Posterior vena cava (tissue), 2 donors: ENCODE data around the gene SLC25A23. TPM values are rescaled to one million over a fixed set of nuclear protein-coding genes. Genes with fewer than 3 reads are reported as not detected.

Experiments used
- DNase-seq: peaks from one replicate; pipeline ENCODE4 v3.0.0-alpha.2; 2020; ENCODE audit warnings: low spot score
- intact Hi-C, 2 donors: fragments of 100-400 bp; cut with DNase I; formaldehyde crosslinking; loops; one replicate each; pipeline versions ENCODE4 v1.14.1 to v1.14.2; 2022 to 2023
- total RNA-seq, 2 donors: library from RNA; stranded (reverse); fragmentation: NEBNext Ultra II Directional; extraction: Animal tissue kit (Norgen Biotek cat#: 25700); gene quantifications; one replicate each; pipeline ENCODE4 v1.2.1, GENCODE V29; 2021
- donor health status: DM: yes; HTN: yes; CAD: no.
- donor health status: DM: yes; HTN: yes; CAD: no.

The SLC25A23 gene
- total RNA-seq, 2 donors from 2014 or later = 51.5 to 62.1 TPM

DNA sequence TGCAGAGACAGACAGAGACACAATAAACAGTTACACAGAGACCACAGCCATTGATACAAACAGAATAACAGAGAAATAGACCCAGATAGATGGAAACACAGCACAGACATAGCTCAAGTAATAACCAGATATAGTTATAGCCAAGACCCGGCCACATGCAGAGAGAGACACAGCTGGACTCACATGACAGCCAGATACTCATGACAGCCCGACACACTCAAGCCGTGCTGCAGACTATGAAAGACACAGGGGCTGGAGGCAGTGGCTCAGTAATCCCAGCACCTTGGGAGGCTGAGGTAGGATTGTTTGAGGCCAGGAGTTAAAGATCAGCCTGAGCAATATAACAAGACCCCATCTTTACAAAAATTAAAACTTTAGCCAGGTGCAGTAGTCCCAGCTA is 23.6 kb upstream of the SLC25A23 start:
- DNase-seq = no peak
- intact Hi-C loops = no loop called here

- no peak for DNase-seq
- intact Hi-C loops = no loop called here
Observed at GRCh38 chr19:6482343-6482686, 22.7 kb upstream of the SLC25A23 start.

DNA sequence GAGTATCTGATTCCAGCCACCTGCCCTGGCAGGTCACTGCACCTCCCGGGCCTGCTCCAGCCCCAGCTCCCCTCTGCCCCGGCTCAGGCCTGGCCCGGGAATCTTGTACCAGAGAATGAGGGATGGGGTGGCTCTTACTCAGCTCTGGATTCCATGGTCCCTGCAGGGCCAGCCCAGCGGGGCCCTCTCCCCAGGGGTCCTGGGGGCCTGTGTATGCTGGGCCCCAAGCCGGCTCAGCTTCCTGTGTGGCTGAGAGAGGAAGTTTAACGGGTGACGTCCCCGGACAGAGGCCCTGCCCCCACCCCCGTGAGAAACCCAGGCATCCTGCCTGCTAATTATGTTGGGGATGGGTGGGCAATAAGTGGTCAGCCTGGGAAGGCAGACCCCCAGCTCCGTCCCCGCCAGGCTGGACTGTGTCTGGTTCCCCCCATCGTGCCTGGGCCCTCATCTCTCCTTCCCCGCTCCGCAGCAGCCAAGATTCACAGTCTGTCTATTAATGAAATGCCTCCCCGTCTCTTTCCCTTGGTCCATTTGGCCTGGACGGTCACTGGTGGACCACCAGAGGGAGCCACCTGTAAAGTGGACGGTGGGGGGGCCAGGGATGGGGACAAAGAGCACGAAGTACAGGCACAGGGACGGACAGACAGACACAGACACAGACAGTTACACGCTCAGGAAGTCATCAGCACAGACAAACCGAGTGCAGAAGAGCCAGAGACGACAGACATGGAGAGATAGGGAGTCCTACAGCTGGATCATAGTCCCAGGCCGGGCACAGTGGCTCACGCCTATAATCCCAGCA is 22.1 kb upstream of the SLC25A23 start, which contains the start of gene DENND1C:
TSS of gene DENND1C (minus strand) at position 247 of the 802 bp plus-strand sequence. CDS start at position 155, 92 bp downstream.
- intact Hi-C loops = no loop called here

GRCh38 chr19:6480848-6481415 is 21.3 kb upstream of the SLC25A23 start:
- DNase-seq = no peak
- intact Hi-C loops = no loop called here

More for the DNA sequence above, 22.1 kb upstream of the SLC25A23 start, which contains the start of gene DENND1C:
- no peak for DNase-seq

DNA sequence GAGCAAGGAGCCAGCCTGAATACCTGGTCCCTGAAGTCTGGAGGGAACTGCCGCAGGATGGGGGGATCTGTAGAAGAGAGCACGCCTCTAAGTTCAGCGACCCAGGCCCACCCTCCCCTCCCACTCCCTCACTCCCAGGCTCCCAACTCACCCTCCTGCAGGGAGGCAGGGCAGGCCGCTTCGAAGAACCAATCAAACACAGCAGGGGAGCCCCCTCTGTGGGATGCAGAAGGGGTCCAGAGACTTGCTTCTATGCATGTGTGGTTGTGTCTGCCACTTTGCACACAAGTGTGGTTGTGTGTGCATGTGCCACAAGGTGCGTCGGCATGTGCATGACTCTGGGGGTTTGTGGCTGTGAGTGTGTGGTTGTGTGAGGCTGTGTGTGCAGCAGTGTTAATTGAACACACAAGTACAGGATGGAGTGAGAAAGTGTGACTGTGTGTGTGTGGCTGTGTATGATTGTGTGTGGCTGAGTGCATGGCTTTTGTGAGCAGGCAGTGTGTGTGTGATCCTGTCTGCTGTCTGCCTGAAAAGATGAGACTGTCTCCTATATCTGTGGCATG is 20.3 kb upstream of the SLC25A23 start:
- intact Hi-C loops = no loop called here
- DNase-seq = no peak

GRCh38 chr19:6478815-6479214 is 19.2 kb upstream of the SLC25A23 start:
- intact Hi-C loops = no loop called here

DNA sequence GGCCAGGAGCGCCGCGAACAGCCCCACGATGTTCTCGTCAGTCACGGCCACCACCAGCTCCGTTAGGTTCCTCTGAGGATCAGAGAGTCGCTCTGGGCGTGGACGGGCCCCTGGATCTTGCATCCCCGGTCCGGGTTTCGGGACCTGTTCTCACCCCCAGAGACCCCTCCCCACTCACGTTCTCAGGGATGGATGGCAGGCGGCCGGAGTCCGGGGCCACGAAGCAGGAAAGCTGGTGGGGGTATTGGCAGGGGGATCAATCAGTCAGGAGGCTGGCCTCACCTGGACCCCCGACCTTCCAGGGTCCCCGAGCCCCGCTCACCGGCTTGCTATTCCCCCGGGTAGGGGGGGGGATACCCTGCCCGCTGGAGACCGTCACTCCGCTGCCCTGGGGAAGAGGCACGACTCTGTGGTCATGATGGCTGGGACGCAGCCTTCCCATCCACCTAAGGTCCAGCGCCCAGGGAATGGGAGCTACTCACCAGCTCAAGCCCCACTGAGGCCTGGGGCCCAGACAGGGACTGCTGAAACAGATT is 17.4 kb upstream of the SLC25A23 start:
- no peak for DNase-seq
- intact Hi-C loops = no loop called here

More at GRCh38 chr19:6478815-6479214, 19.2 kb upstream of the SLC25A23 start:
- no peak for DNase-seq

GRCh38 chr19:6476155-6476895 is 16.7 kb upstream of the SLC25A23 start:
- intact Hi-C loops = no loop called here
- DNase-seq = no peak

GRCh38 chr19:6475321-6476108 is 15.9 kb upstream of the SLC25A23 start:
- DNase-seq = no peak
- intact Hi-C loops = no loop called here

DNA sequence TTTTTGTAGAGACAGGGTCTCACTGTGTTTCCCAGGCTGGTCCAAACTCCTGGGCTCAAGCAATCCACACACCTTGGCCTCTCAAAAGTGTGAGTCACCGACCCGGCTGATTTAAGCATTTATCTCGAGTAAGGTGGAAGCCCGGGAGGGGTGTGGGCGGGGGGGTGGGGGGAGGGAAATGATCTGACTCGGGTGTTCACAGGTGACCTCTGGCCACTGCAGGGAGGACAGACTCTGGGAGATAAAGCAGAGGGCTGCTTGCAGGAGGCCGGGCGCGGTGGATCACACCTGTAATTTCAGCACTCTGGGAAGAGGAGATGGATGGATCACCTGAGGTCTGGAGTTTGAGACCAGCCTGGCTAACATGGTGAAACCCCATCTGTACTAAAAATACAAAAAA is 14.1 kb upstream of the SLC25A23 start:
- no peak for DNase-seq
- intact Hi-C loops = no loop called here

DNA sequence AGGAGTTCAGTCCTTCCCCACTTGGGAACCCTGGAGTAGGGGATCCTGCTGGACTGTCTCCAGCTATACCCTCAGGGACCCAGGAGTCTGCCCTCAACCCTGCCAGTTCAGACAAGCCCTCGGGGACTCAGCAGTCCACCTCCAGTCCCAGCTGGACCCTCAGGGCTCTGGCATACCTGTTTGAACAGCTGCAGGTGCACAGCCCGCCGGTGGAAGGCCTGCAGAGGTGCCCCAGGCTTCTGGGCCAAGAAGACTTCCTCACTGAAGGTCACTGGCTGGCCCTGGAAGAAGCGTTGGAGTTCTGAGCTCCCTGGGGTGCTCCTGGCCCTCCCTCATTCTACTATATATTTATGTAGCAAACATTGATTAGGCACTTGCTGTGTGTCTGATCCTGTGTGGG is 13.1 kb upstream of the SLC25A23 start:
- intact Hi-C loops = no loop called here
- no peak for DNase-seq

GRCh38 chr19:6471076-6471475 is 11.5 kb upstream of the SLC25A23 start:
- intact Hi-C loops = no loop called here
- DNase-seq = no peak

GRCh38 chr19:6470173-6470572 is 10.6 kb upstream of the SLC25A23 start:
- intact Hi-C loops = no loop called here

DNA sequence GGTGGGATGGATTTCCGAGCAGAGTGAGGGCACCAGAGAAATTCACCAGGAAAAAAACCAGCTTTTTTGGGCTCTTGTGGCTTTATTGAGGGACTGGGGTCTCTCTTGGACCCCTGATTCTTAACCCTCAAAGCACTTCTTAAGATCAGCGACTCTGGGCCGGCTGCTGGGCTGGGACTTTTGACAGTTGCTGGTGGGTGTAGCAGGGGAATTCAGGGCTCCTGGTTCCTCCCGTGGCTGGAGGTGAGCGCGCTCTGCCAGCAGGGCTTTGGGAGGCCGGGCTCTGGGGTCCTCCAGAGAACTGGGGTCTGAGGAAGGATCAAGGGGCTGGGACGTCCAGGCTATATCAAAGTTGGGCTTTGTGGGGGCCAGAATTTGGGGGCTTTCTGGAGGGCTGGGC is 7.8 kb upstream of the SLC25A23 start:
- no peak for DNase-seq

More at GRCh38 chr19:6470173-6470572, 10.6 kb upstream of the SLC25A23 start:
- no peak for DNase-seq

DNA sequence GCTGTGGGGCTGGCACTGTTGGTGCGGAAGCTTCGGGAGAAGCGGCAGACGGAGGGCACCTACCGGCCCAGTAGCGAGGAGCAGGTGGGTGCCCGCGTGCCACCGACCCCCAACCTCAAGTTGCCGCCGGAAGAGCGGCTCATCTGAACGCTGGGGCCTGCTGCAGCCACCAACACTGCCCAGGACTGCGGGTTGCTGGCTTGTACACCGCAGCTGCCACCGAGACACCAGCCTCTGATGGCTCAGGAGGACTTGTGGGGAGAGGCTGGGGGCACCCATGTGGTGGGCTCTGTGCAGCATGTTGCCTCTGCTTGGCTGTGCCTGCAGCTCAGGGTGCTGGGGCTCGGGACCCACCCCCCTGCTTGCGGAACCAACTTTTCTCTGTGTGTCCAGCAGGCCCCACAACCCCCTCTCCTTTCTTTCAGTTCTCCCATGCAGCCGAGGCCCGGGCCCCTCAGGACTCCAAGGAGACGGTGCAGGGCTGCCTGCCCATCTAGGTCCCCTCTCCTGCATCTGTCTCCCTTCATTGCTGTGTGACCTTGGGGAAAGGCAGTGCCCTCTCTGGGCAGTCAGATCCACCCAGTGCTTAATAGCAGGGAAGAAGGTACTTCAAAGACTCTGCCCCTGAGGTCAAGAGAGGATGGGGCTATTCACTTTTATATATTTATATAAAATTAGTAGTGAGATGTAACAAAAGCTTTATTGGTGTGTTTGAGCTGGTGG is 7.1 kb upstream of the SLC25A23 start:
- no peak for DNase-seq
- intact Hi-C loops = no loop called here

More for the DNA sequence above, 7.8 kb upstream of the SLC25A23 start:
- intact Hi-C loops = no loop called here

- intact Hi-C loops = no loop called here
- no peak for DNase-seq
Observed at GRCh38 chr19:6465663-6466062, 6.1 kb upstream of the SLC25A23 start.

- intact Hi-C loops = no loop called here
- DNase-seq = no peak
Observed at GRCh38 chr19:6465006-6465405, 5.4 kb upstream of the SLC25A23 start.
